ENCODE data around the gene PLA2G2A. TPM values are rescaled to one million over a fixed set of nuclear protein-coding genes. Genes with fewer than 3 reads are reported as not detected.

Gene PLA2G2A, protein sequence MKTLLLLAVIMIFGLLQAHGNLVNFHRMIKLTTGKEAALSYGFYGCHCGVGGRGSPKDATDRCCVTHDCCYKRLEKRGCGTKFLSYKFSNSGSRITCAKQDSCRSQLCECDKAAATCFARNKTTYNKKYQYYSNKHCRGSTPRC
- not detected for total RNA-seq
- total RNA-seq (2013) = not detected

DNA sequence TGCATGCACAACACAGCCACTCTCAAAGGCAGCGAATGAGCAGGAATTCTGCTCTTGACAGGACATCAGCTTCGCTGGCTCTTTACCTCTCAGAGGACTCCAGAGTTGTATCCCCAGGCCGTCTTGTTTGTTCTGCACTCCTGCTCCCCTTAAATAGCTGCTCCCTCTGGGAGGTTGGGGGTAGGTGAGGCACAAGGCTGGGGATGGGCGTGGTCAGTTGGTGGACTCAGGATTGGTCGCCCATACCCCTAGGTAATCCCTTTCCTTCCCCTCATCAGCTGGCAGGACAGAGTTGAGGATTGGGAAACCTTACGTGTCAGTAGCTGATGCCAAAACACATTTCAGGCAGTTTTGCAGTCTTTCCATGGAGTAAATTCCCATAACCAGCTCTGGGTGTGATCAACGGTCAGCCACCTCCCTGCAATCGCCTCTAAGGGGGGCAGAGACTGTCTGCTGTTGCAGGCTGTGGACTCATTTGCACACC, at the start of gene PLA2G2A:
Gene PLA2G2A, minus strand, starts transcription at position 125 of the 484 bp plus-strand sequence. CDS start 845 bp downstream, outside the sequence.
- intact Hi-C loops (cut with micrococcal nuclease) = no loop called here
- Histone ChIP-seq H3K27me3 (ENCODE audit: control insufficient read depth, insufficient read depth, low read length) (no peaks in the 10 kb centered on the region), H3K4me1 (ENCODE audit: control insufficient read depth, insufficient read depth, low read length) (no peaks in the 10 kb centered on the region), H3K36me3 (ENCODE audit: control insufficient read depth, insufficient read depth, low read length) (no peaks in the 10 kb centered on the region), H3K27ac (ENCODE audit: low read length) (no peak within 1 kb of the TSS), H3K9me3 (ENCODE audit: control insufficient read depth, insufficient read depth, low read length) (no peaks in the 10 kb centered on the region), H3K4me3 (ENCODE audit: low read length) (no peak within 1 kb of the TSS)
- ATAC-seq (no peak), DNase-seq (no peak)
- WGBS (ENCODE audit: insufficient coverage) = 77% methylated on average over 7 of the region's 8 CpGs
- TF ChIP-seq, protein P1, sequence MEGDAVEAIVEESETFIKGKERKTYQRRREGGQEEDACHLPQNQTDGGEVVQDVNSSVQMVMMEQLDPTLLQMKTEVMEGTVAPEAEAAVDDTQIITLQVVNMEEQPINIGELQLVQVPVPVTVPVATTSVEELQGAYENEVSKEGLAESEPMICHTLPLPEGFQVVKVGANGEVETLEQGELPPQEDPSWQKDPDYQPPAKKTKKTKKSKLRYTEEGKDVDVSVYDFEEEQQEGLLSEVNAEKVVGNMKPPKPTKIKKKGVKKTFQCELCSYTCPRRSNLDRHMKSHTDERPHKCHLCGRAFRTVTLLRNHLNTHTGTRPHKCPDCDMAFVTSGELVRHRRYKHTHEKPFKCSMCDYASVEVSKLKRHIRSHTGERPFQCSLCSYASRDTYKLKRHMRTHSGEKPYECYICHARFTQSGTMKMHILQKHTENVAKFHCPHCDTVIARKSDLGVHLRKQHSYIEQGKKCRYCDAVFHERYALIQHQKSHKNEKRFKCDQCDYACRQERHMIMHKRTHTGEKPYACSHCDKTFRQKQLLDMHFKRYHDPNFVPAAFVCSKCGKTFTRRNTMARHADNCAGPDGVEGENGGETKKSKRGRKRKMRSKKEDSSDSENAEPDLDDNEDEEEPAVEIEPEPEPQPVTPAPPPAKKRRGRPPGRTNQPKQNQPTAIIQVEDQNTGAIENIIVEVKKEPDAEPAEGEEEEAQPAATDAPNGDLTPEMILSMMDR (IDR thresholded peaks at IDR 0.05) = no peak
- H3K27me3 Mint-ChIP-seq (ENCODE audit: low read depth in 2 of 2) = peaks cover 15 to 22% of the 10 kb centered on the region in 2 donors
- no peaks in the 10 kb centered on the region for H3K4me1 Mint-ChIP-seq
- H3K9me3 Mint-ChIP-seq = no peaks in the 10 kb centered on the region
- H3K36me3 Mint-ChIP-seq = no peaks in the 10 kb centered on the region
- H3K27ac Mint-ChIP-seq = no peak within 1 kb of the TSS
- H3K4me3 Mint-ChIP-seq = no peak within 1 kb of the TSS

DNA sequence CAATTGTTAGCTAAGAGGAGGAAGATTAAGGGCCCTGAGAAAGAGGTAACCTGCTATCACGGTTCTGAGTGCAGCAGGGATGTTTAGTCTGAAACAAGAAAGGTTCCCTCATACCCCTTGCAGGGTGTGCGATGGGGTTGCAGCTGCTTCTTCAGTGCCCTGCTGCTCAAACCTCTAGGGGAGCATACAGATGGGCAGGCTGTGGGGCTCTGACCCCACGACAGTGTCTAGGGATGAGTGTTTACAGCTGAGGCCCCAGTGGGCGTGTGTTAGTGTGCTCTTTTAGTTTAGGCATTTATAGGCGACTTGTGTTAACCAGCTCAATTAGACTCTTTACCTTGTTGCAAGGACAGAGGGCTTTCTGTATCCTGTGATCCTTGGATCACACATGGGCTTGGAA, 49.3 kb upstream of the PLA2G2A start:
- Histone ChIP-seq H3K27ac (ENCODE audit: low read length) (no peak overlapping the region), H3K27me3 (ENCODE audit: control insufficient read depth, insufficient read depth, low read length) (peaks cover 8% of the 10 kb centered on the region), H3K9me3 (ENCODE audit: control insufficient read depth, insufficient read depth, low read length) (no peaks in the 10 kb centered on the region), H3K4me3 (ENCODE audit: low read length) (no peak overlapping the region), H3K36me3 (ENCODE audit: control insufficient read depth, insufficient read depth, low read length) (no peaks in the 10 kb centered on the region), H3K4me1 (ENCODE audit: control insufficient read depth, insufficient read depth, low read length) (no peaks in the 10 kb centered on the region)
- H3K4me1 Mint-ChIP-seq = no peaks in the 10 kb centered on the region
- H3K9me3 Mint-ChIP-seq = peaks cover 0 to 5% of the 10 kb centered on the region in 2 donors
- intact Hi-C loops (cut with micrococcal nuclease) = no loop called here
- H3K36me3 Mint-ChIP-seq = peaks cover 2% of the 10 kb centered on the region
- no peak overlapping the region for H3K27ac Mint-ChIP-seq
- TF ChIP-seq, protein P1 (IDR thresholded peaks at IDR 0.05) = no peak
- no peak overlapping the region for H3K4me3 Mint-ChIP-seq
- peaks cover 48 to 52% of the 10 kb centered on the region in 2 donors for H3K27me3 Mint-ChIP-seq (ENCODE audit: low read depth in 2 of 2)
- no peak for ATAC-seq
- WGBS (ENCODE audit: insufficient coverage) = 80% methylated on average over 5 of the region's 5 CpGs
- no peak for DNase-seq

DNA sequence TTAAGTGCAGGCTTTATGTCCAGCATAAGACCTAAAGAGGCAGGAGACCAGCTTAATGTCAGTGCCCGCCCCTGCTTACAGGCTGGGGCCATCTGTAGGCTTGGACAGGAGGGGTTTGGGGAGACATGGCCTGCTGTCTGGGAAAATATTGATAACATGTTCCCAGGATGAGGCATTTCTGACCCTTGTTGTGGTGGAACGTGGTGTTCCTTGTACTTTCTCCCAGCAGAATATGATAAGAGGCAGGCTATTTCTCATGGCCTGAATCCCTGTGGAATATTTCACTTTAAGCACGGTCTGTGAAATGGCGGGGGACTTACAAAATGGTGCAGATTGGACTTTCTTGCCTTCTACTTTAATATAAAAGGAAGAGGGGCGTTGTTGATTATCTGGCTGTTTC, 48.7 kb upstream of the PLA2G2A start:
- 81% methylated on average over 3 of the region's 5 CpGs for WGBS (ENCODE audit: insufficient coverage)
- no peaks in the 10 kb centered on the region for H3K36me3 Mint-ChIP-seq
- H3K4me1 Mint-ChIP-seq = no peaks in the 10 kb centered on the region
- TF ChIP-seq, protein P1 (IDR thresholded peaks at IDR 0.05) = no peak
- H3K9me3 Mint-ChIP-seq = peaks cover 0 to 3% of the 10 kb centered on the region in 2 donors
- no peaks in the 10 kb centered on the region for H3K9me3 ChIP-seq (ENCODE audit: control insufficient read depth, insufficient read depth, low read length)
- H3K27me3 Mint-ChIP-seq (ENCODE audit: low read depth in 2 of 2) = peaks cover 44 to 58% of the 10 kb centered on the region in 2 donors
- peaks cover 8% of the 10 kb centered on the region for H3K27me3 ChIP-seq (ENCODE audit: control insufficient read depth, insufficient read depth, low read length)
- ATAC-seq (no peak), DNase-seq (no peak)
- intact Hi-C loops (cut with micrococcal nuclease) = no loop called here
- H3K4me3 Mint-ChIP-seq = no peak overlapping the region
- H3K4me1 ChIP-seq (ENCODE audit: control insufficient read depth, insufficient read depth, low read length) = no peaks in the 10 kb centered on the region
- no peak overlapping the region for H3K27ac ChIP-seq (ENCODE audit: low read length)
- no peaks in the 10 kb centered on the region for H3K36me3 ChIP-seq (ENCODE audit: control insufficient read depth, insufficient read depth, low read length)
- H3K27ac Mint-ChIP-seq = no peak overlapping the region
- H3K4me3 ChIP-seq (ENCODE audit: low read length) = no peak overlapping the region

DNA sequence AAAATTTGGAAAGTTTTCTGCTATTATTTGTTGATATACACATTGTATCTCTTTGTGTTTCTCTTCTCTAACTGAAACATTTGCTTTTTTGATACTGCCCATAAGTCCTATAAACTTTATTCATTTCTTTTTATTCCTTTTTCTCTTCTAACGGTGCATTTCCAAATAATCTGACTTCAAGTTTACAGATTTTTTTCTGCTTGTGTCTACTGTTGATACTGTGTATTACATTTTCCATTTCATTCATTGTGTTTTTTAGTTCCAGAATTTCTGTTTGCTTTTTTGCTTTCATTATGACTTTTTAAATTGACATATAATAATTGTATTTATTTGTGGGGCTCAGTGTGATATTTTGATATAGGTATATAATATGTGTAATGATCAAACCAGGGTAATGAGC, 38.3 kb upstream of the PLA2G2A start:
- peaks cover 5% of the 10 kb centered on the region for H3K9me3 ChIP-seq (ENCODE audit: control insufficient read depth, insufficient read depth, low read length)
- Mint-ChIP-seq H3K27me3 (ENCODE audit: low read depth in 2 of 2) (peaks cover 11 to 40% of the 10 kb centered on the region in 2 donors), H3K9me3 (peaks cover 5 to 12% of the 10 kb centered on the region in 2 donors), H3K4me3 (no peak overlapping the region), H3K36me3 (peaks cover 18% of the 10 kb centered on the region), H3K4me1 (no peaks in the 10 kb centered on the region), H3K27ac (no peak overlapping the region)
- intact Hi-C loops (cut with micrococcal nuclease) = no loop called here
- no peak for ATAC-seq
- no peaks in the 10 kb centered on the region for H3K4me1 ChIP-seq (ENCODE audit: control insufficient read depth, insufficient read depth, low read length)
- TF ChIP-seq, protein P1 (IDR thresholded peaks at IDR 0.05) = no peak
- WGBS (ENCODE audit: insufficient coverage) = no CpG with 5 or more reads among the region's 1 CpG
- H3K27ac ChIP-seq (ENCODE audit: low read length) = no peak overlapping the region
- no peak overlapping the region for H3K4me3 ChIP-seq (ENCODE audit: low read length)
- no peaks in the 10 kb centered on the region for H3K36me3 ChIP-seq (ENCODE audit: control insufficient read depth, insufficient read depth, low read length)
- H3K27me3 ChIP-seq (ENCODE audit: control insufficient read depth, insufficient read depth, low read length) = peaks cover 5% of the 10 kb centered on the region
- DNase-seq = no peak

Measured in natural killer cell (primary cell).